ENCODE measurements around the gene ASIC4.

DNA sequence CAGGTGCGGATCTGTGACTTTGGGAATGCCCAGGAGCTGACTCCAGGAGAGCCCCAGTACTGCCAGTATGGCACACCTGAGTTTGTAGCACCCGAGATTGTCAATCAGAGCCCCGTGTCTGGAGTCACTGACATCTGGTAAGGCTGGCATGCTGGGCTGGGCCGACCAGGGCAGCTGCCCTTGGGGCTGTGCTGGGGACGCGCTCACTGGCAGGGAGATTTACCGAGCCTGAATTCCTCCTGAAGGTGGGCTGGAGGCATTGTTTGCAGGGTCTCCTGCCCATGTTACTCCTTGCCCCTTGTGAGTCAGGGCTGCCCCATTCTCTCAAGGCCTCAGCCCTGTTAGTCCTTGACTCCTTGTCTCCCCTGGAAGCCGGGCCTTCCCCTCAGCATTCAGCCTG is 34.3 kb upstream of the ASIC4 start:
- TF ChIP-seq, protein P1, sequence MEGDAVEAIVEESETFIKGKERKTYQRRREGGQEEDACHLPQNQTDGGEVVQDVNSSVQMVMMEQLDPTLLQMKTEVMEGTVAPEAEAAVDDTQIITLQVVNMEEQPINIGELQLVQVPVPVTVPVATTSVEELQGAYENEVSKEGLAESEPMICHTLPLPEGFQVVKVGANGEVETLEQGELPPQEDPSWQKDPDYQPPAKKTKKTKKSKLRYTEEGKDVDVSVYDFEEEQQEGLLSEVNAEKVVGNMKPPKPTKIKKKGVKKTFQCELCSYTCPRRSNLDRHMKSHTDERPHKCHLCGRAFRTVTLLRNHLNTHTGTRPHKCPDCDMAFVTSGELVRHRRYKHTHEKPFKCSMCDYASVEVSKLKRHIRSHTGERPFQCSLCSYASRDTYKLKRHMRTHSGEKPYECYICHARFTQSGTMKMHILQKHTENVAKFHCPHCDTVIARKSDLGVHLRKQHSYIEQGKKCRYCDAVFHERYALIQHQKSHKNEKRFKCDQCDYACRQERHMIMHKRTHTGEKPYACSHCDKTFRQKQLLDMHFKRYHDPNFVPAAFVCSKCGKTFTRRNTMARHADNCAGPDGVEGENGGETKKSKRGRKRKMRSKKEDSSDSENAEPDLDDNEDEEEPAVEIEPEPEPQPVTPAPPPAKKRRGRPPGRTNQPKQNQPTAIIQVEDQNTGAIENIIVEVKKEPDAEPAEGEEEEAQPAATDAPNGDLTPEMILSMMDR (IDR thresholded peaks at IDR 0.05), result no peak
- TF ChIP-seq SIN3A (IDR thresholded peaks at IDR 0.05; ENCODE audit: borderline replicate concordance, insufficient read depth, low read depth, low read length), result no peak
- no peak for TF ChIP-seq POLR2AphosphoS5 (IDR thresholded peaks at IDR 0.05; ENCODE audit: low read depth, low read length)
- TF ChIP-seq, protein P2, sequence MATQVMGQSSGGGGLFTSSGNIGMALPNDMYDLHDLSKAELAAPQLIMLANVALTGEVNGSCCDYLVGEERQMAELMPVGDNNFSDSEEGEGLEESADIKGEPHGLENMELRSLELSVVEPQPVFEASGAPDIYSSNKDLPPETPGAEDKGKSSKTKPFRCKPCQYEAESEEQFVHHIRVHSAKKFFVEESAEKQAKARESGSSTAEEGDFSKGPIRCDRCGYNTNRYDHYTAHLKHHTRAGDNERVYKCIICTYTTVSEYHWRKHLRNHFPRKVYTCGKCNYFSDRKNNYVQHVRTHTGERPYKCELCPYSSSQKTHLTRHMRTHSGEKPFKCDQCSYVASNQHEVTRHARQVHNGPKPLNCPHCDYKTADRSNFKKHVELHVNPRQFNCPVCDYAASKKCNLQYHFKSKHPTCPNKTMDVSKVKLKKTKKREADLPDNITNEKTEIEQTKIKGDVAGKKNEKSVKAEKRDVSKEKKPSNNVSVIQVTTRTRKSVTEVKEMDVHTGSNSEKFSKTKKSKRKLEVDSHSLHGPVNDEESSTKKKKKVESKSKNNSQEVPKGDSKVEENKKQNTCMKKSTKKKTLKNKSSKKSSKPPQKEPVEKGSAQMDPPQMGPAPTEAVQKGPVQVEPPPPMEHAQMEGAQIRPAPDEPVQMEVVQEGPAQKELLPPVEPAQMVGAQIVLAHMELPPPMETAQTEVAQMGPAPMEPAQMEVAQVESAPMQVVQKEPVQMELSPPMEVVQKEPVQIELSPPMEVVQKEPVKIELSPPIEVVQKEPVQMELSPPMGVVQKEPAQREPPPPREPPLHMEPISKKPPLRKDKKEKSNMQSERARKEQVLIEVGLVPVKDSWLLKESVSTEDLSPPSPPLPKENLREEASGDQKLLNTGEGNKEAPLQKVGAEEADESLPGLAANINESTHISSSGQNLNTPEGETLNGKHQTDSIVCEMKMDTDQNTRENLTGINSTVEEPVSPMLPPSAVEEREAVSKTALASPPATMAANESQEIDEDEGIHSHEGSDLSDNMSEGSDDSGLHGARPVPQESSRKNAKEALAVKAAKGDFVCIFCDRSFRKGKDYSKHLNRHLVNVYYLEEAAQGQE (IDR thresholded peaks at IDR 0.05; ENCODE audit: insufficient read depth in 1 of 2, low read depth in 2 of 2, low read length in 1 of 2), result no peak
